ENCODE measurements around the gene FUT7. TPM values are rescaled to one million over a fixed set of nuclear protein-coding genes. Genes with fewer than 3 reads are reported as not detected.

Gene FUT7
- total and polyA plus RNA-seq, 2 of the 13 experiments (the other 11 are each of a cell fraction or from before 2014, with no cell fraction given) = 0.05 TPM; not detected in 1

DNA sequence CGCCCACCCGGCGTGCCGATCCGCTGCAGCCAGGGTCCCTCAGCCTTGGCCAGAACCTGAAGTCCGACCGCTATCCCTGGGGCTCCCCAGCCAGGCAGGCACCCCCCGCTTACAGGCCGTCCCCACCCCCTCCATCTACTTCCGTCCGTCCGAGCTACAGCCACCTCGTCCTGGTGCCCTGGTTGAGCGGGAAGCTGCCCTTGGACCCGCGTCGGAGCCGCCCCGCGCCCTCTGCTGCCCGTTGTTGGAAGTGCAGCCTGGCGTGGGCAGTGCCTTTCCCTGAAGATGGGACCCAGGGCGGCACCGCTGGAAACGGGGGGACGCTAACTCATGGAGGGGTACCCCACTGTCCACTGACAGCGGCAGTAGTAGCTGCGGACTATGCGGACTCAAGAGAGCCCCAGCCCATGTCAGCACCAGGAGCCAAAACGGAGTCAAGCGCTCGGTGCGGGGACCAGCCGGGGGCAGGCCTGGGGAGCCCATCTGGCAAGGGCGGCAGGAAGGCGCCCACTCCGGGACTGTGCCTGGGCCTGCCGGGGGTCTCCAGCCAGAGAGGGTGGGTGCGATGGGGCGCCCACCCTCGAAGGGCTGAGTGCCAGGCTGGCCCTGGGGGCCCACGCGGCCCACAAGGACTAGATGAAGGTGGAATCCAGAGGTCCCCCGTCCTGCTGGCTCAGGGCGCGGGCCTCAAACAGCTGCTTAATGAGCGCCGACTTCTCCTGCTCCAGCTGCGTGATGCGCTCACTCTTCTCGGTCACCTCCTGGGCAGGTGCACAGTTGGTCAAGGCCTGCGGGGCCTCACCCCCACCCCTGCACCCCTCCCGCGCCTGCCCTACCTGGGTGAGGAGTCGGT, 32.4 kb upstream of the FUT7 start (continued):
- TF ChIP-seq DPF2 (CRISPR knock-in tag; IDR thresholded peaks at IDR 0.05; ENCODE audit: borderline replicate concordance, low read depth) = no peak
- TF ChIP-seq RBAK (CRISPR knock-in tag; IDR thresholded peaks at IDR 0.05) = no peak
- no peak for TF ChIP-seq ZBED4 (CRISPR knock-in tag; IDR thresholded peaks at IDR 0.05; ENCODE audit: borderline replicate concordance)
- no peak for TF ChIP-seq ARNT2 (CRISPR knock-in tag; IDR thresholded peaks at IDR 0.05; ENCODE audit: low read depth)
- TF ChIP-seq, protein P1, sequence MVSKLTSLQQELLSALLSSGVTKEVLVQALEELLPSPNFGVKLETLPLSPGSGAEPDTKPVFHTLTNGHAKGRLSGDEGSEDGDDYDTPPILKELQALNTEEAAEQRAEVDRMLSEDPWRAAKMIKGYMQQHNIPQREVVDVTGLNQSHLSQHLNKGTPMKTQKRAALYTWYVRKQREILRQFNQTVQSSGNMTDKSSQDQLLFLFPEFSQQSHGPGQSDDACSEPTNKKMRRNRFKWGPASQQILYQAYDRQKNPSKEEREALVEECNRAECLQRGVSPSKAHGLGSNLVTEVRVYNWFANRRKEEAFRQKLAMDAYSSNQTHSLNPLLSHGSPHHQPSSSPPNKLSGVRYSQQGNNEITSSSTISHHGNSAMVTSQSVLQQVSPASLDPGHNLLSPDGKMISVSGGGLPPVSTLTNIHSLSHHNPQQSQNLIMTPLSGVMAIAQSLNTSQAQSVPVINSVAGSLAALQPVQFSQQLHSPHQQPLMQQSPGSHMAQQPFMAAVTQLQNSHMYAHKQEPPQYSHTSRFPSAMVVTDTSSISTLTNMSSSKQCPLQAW (CRISPR knock-in tag; IDR thresholded peaks at IDR 0.05) = 0 out of 2 replicates have a peak, but pooled peaks have one; percentile 40
- TF ChIP-seq SP2 (CRISPR knock-in tag; IDR thresholded peaks at IDR 0.05) = no peak
- TF ChIP-seq, protein P2, sequence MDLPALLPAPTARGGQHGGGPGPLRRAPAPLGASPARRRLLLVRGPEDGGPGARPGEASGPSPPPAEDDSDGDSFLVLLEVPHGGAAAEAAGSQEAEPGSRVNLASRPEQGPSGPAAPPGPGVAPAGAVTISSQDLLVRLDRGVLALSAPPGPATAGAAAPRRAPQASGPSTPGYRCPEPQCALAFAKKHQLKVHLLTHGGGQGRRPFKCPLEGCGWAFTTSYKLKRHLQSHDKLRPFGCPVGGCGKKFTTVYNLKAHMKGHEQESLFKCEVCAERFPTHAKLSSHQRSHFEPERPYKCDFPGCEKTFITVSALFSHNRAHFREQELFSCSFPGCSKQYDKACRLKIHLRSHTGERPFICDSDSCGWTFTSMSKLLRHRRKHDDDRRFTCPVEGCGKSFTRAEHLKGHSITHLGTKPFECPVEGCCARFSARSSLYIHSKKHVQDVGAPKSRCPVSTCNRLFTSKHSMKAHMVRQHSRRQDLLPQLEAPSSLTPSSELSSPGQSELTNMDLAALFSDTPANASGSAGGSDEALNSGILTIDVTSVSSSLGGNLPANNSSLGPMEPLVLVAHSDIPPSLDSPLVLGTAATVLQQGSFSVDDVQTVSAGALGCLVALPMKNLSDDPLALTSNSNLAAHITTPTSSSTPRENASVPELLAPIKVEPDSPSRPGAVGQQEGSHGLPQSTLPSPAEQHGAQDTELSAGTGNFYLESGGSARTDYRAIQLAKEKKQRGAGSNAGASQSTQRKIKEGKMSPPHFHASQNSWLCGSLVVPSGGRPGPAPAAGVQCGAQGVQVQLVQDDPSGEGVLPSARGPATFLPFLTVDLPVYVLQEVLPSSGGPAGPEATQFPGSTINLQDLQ (CRISPR knock-in tag; IDR thresholded peaks at IDR 0.05) = no peak
- TF ChIP-seq TOE1 (CRISPR knock-in tag; IDR thresholded peaks at IDR 0.05) = no peak
- no peak for TF ChIP-seq ATF7 (IDR thresholded peaks at IDR 0.05)
- no peak for TF ChIP-seq ATF7 (CRISPR knock-in tag; IDR thresholded peaks at IDR 0.05)
- no peak for TF ChIP-seq FOXC1 (CRISPR knock-in tag; IDR thresholded peaks at IDR 0.05; ENCODE audit: borderline replicate concordance)
- no peak for TF ChIP-seq ZNF292 (CRISPR knock-in tag; IDR thresholded peaks at IDR 0.05; ENCODE audit: borderline replicate concordance, low read depth)
- no peak for TF ChIP-seq TEAD3 (CRISPR knock-in tag; optimal IDR thresholded peaks at IDR 0.05; ENCODE audit: borderline replicate concordance)
- TF ChIP-seq ZBTB42 (CRISPR knock-in tag; IDR thresholded peaks at IDR 0.05) = 0 out of 2 replicates have a peak, but pooled peaks have one; percentile 46
- peak; percentile 31; the same call in 1 of the 2 replicates for TF ChIP-seq HNF4A (CRISPR knock-in tag; IDR thresholded peaks at IDR 0.05)
- TF ChIP-seq ZNF331 (CRISPR knock-in tag; IDR thresholded peaks at IDR 0.05) = peak; percentile 30; the same call in 1 of the 2 replicates
- TF ChIP-seq THAP11 (CRISPR knock-in tag; IDR thresholded peaks at IDR 0.05) = peak; percentile 32; the same call in 1 of the 2 replicates
- TF ChIP-seq ZNF552 (CRISPR knock-in tag; IDR thresholded peaks at IDR 0.05; ENCODE audit: borderline replicate concordance) = no peak
- TF ChIP-seq ZNF33A (CRISPR knock-in tag; IDR thresholded peaks at IDR 0.05; ENCODE audit: borderline replicate concordance) = no peak
- TF ChIP-seq ZNF547 (CRISPR knock-in tag; IDR thresholded peaks at IDR 0.05) = 0 out of 2 replicates have a peak, but pooled peaks have one; percentile 26
- no peak for TF ChIP-seq ZNF441 (CRISPR knock-in tag; IDR thresholded peaks at IDR 0.05; ENCODE audit: borderline replicate concordance)
